ENCODE measurements around the gene MACF1.

MACF1 gene

GRCh38 chr1:39310015-39310414 is 105.5 kb downstream of the MACF1 start:
- H3K27me3 ChIP-seq (ENCODE audit: insufficient read depth, low read depth), result no peaks in the 10 kb centered on the region
- H3K4me2 ChIP-seq, result no peak overlapping the region
- no peak overlapping the region for H3K4me3 ChIP-seq (IDR thresholded peaks at IDR 0.05; ENCODE audit: insufficient read depth, low read depth, low read length)
- no peaks in the 10 kb centered on the region for H3K36me3 ChIP-seq (ENCODE audit: insufficient read depth)
- no peak overlapping the region for H3K9ac ChIP-seq
- no peak overlapping the region for H3K27ac ChIP-seq
- no peaks in the 10 kb centered on the region for H3K79me2 ChIP-seq (ENCODE audit: insufficient read depth, low read depth)
- H4K20me1 ChIP-seq (ENCODE audit: insufficient read depth), result no peaks in the 10 kb centered on the region
- TF ChIP-seq CTCF (conservative IDR thresholded peaks at IDR 0.05; ENCODE audit: low read depth, low read length), result no peak
- H3K4me1 ChIP-seq (ENCODE audit: low read depth, poor library complexity, severe bottlenecking), result no peaks in the 10 kb centered on the region
- H2AFZ ChIP-seq (ENCODE audit: low read depth), result no peak overlapping the region

- TF ChIP-seq CTCF (conservative IDR thresholded peaks at IDR 0.05; ENCODE audit: low read depth, low read length), result no peak
- Histone ChIP-seq H3K4me3 (IDR thresholded peaks at IDR 0.05; ENCODE audit: insufficient read depth, low read depth, low read length) (no peak overlapping the region), H2AFZ (ENCODE audit: low read depth) (no peak overlapping the region), H3K27ac (no peak overlapping the region), H3K4me2 (no peak overlapping the region), H3K79me2 (ENCODE audit: insufficient read depth, low read depth) (no peaks in the 10 kb centered on the region), H3K36me3 (ENCODE audit: insufficient read depth) (no peaks in the 10 kb centered on the region), H3K4me1 (ENCODE audit: low read depth, poor library complexity, severe bottlenecking) (no peaks in the 10 kb centered on the region), H3K9ac (no peak overlapping the region), H3K27me3 (ENCODE audit: insufficient read depth, low read depth) (no peaks in the 10 kb centered on the region), H4K20me1 (ENCODE audit: insufficient read depth) (no peaks in the 10 kb centered on the region)
These were observed 106.2 kb downstream of the MACF1 start for GRCh38 chr1:39310691-39311090.

- Histone ChIP-seq H3K36me3 (ENCODE audit: insufficient read depth) (no peaks in the 10 kb centered on the region; the same call in 1 of the 2 replicates), H2AFZ (ENCODE audit: low read depth) (no peak overlapping the region), H3K9ac (no peak overlapping the region)
These were observed 112.6 kb downstream of the MACF1 start for GRCh38 chr1:39317111-39317510.

GRCh38 chr1:39317910-39318633 is 113.6 kb downstream of the MACF1 start:
- no peak overlapping the region for H2AFZ ChIP-seq (ENCODE audit: low read depth)
- H3K9ac ChIP-seq, result no peak overlapping the region
- no peak overlapping the region for H3K27ac ChIP-seq
- no peaks in the 10 kb centered on the region for H3K79me2 ChIP-seq (ENCODE audit: insufficient read depth, low read depth)
- H3K4me1 ChIP-seq (ENCODE audit: low read depth, poor library complexity, severe bottlenecking), result peaks cover 20% of the 10 kb centered on the region
- H4K20me1 ChIP-seq (ENCODE audit: insufficient read depth), result no peaks in the 10 kb centered on the region
- H3K36me3 ChIP-seq (ENCODE audit: insufficient read depth), result peaks cover 2% of the 10 kb centered on the region; the same call in 1 of the 2 replicates
- H3K27me3 ChIP-seq (ENCODE audit: insufficient read depth, low read depth), result no peaks in the 10 kb centered on the region
- no peak overlapping the region for H3K4me3 ChIP-seq (IDR thresholded peaks at IDR 0.05; ENCODE audit: insufficient read depth, low read depth, low read length)
- H3K4me2 ChIP-seq, result no peak overlapping the region
- TF ChIP-seq CTCF (conservative IDR thresholded peaks at IDR 0.05; ENCODE audit: low read depth, low read length), result no peak

More at GRCh38 chr1:39317111-39317510, 112.6 kb downstream of the MACF1 start:
- H4K20me1 ChIP-seq (ENCODE audit: insufficient read depth), result no peaks in the 10 kb centered on the region
- no peak overlapping the region for H3K4me3 ChIP-seq (IDR thresholded peaks at IDR 0.05; ENCODE audit: insufficient read depth, low read depth, low read length)
- H3K27me3 ChIP-seq (ENCODE audit: insufficient read depth, low read depth), result no peaks in the 10 kb centered on the region
- no peaks in the 10 kb centered on the region for H3K79me2 ChIP-seq (ENCODE audit: insufficient read depth, low read depth)
- peaks cover 13% of the 10 kb centered on the region for H3K4me1 ChIP-seq (ENCODE audit: low read depth, poor library complexity, severe bottlenecking)
- no peak overlapping the region for H3K4me2 ChIP-seq
- no peak overlapping the region for H3K27ac ChIP-seq
- TF ChIP-seq CTCF (conservative IDR thresholded peaks at IDR 0.05; ENCODE audit: low read depth, low read length), result no peak

Data from KMS-11 (cell line).